Measurements from ENCODE around the gene IPO8.
"Not testable (repeated sequence)": the region's sequence is repeated elsewhere in the genome, so short reads cannot be mapped to it uniquely, and the experiment has no call there.

Gene IPO8

DNA sequence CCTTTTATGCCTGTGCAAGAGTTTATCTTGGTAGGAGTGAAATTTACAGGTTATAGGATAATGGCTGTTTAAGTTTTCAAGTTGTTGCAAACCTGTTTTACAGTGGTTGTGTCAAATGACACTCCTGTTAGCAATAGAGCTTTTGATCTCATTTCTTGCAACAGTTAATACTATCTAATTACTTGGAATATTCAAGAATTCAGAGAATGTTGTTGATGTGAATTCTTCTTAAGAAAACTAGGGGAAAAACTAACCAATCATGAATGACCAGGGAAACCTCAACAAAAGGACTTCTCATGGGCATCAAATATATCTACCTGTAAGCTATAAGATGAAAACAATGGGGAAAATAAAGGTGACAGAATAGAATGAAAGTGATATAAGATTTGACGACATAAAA is 85.0 kb downstream of the IPO8 start:
- no peak for DNase-seq (ENCODE audit: low read depth in 2 of 3, low spot score in 1 of 3)

DNA sequence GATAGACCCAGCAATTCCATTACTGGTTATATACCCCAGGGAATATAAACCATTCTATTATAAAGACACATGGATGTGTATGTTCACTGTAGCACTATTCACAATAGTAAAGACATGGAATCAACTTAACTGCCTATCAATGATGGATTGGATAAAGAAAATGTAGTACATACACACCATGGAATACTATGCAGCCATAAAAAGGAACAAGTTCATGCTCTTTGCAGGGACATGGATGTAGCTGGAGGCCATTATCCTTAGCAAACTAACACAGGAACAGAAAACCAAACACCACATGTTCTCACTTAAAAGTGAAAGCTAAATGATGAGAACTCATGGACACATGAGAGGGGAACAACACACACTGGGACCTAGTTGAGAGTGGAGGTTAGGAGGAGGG is 85.8 kb downstream of the IPO8 start:
- DNase-seq (ENCODE audit: low read depth in 2 of 3, low spot score in 1 of 3): not testable (repeated sequence)

DNA sequence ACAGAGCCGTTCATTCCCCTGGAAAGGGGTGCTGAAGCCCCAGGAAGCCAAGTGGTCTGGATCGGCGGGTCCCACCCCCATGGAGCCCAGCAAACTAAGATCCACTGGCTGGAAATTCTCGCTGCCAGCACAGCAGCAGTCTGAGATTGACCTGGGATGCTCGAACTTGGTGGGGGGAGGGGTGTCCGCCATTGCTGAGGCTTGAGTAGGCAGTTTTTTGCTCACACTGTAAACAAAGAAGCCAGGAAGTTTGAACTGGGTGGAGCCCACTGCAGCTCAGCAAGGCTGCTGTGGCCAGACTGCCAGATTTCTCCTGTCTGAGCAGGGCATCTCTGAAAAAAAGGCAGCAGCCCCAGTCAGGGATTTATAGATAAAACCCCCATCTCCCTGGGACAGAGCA is 91.4 kb downstream of the IPO8 start:
- DNase-seq (ENCODE audit: low read depth in 2 of 3, low spot score in 1 of 3): not testable (repeated sequence)

DNA sequence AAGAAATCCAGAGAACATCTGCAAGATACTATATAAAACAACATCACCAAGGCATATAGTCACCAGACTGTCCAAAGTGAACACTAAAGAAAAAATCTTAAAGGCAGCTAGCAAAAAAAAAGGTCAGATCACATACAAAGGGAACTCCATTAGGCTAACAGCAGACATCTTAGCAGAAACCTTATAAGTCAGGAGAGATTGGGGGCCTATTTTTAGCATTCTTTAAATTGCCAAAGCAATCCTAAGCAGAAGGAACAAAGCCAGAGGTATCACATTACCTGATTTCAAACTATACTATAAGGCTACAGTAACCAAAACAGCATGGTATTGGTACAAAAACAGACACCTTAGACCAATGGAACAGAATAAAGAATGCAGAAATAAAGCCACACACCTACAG is 92.5 kb downstream of the IPO8 start:
- no peak for DNase-seq (ENCODE audit: low read depth in 2 of 3, low spot score in 1 of 3)

DNA sequence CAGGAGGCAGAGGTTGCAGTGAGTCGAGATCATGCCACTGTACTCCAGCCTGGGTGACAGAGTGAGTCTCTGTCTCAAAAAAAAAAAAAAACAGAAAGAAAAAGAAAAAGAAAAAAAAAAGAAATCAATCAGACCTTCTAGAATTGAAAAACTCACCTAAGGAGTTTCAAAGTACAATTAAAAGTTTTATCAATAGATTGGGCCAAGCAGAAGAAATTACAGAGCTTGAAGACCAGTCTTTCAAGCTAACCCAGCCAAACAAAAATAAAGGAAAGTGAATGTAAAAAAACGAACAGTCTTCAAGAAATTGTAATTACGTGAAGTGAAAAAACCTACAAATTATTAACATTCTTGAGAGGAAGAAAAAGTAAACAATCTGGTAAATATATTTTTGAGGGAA is 93.0 kb downstream of the IPO8 start:
- DNase-seq (ENCODE audit: low read depth in 2 of 3, low spot score in 1 of 3): no peak

DNA sequence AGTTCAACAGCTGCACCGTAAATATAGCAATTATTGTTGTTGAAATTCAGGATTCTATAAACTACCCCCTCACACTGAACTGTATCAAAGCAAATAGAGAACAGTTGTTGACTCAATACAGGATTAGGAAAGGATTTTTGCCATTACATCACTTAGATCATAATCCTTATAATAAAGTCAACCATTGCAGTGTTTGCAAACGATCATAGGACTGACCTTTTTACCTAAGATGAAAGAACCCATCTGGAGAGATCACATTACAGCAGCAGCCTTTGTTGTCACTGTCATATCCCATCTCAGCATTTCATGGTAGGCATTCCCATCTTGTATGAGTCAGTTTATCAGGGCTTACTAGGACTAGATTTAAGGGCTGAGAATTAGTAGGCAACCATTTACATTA is 96.1 kb downstream of the IPO8 start:
- no peak for DNase-seq (ENCODE audit: low read depth in 2 of 3, low spot score in 1 of 3)

DNA sequence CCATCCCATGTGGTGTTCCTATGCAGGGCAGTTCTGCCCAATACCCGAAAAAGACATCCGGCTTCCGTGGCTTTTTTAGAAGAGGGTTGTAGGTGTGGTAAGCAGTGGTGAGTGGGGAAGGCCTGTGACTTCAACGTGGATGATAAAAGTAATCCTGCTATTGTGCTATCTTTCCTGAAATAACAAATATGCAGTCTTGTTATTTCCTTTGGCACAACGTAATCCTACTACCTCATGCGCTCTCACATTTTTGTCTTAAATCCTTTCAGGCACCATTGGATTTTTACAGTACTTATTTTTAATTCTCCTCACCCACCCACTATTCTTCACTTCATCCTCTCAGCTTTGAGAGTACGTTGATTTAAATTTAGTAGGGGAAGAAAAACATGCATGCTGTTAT is 96.8 kb downstream of the IPO8 start:
- DNase-seq (ENCODE audit: low read depth in 2 of 3, low spot score in 1 of 3): no peak

DNA sequence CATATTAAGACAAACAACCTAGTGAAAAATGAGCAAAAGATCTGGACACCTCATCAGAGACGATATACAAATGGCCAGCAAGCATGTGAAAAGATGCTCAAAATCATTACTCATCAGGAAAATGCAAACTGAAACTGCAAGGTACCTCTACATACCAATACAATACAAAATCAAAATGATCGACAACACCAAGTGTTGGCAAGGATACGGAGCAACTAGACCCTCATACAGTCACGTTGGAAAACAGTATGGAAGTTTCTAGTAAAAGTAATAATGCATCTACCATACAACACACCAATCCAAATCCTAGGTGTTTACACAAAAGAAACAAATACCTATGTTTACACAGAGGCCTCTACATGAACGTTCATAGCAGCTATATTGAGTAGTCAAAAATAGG is 99.9 kb downstream of the IPO8 start:
- no peak for DNase-seq (ENCODE audit: low read depth in 2 of 3, low spot score in 1 of 3)

DNA sequence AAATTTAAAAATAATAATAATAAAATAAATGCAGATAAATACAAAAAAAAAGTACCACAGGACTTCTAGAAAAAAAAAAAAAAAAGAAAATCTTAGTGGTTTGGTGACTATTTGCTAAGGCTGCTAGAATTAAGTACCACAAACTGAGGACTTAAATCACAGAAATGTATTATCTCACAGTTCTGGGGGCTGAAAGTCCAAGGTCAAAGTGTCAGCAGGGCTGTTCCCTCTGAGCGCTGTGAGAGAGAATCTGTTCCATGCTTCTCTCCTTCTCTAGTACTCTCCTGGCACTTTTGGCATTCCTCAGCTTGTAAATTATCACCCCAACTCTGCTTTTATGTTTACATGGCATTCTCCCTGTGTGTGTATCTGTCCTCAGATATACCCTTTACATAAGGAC is 101.2 kb downstream of the IPO8 start:
- DNase-seq (ENCODE audit: low read depth in 2 of 3, low spot score in 1 of 3): no peak

DNA sequence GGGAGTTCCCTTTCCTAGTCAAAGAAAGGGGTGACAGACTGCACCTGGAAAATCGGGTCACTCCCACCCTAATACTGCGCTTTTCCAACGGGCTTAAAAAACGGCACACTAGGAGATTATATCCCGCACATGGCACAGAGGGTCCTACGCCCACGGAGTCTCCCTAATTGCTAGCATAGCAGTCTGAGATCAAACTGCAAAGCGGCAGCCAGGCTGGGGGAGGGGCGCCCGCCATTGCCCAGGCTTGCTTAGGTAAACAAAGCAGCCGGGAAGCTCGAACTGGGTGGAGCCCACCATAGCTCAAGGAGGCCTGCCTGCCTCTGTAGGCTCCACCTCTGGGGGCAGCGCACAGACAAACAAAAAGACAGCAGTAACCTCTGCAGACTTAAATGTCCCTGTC is 107.1 kb downstream of the IPO8 start:
- not testable (repeated sequence) for DNase-seq (ENCODE audit: low read depth in 2 of 3, low spot score in 1 of 3)

DNA sequence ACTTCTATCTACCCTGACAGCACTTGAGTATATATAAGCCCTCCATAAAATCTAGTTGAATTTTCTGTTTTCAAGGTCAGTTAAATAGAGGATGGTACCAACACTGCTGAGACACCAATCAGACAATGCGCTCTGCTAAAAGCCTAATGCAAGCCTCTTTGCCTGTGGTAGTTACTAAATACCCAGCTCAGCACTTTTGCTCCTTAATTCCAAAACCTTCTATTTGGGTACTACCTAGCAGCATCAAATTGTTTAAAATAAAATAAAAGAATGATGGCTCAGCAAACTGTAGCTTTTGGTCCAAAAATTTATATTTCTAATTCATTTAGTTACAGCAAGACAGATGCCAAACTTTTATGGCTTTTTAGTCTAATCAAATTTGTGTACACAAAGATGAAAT is 107.9 kb downstream of the IPO8 start:
- DNase-seq (ENCODE audit: low read depth in 2 of 3, low spot score in 1 of 3): no peak

DNA sequence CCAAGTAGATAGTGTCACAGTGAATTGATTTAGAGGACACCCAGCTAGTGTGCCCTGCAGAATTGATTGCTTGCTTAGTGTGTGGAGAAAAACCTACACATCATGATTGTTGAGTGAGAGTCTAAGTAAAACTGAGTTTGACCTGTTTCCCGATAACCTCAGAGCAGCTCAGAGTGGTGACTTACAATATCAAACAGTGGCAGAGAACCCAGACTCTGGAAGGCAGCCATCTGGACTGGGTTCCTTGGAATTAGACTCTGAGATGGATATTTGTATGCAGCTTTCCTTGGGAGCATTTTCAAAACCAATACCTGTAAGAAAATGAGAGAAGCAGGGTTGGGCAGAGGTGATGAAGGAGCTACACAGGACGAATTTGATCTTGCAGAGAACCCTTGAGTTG is 109.8 kb downstream of the IPO8 start:
- no peak for DNase-seq (ENCODE audit: low read depth in 2 of 3, low spot score in 1 of 3)

DNA sequence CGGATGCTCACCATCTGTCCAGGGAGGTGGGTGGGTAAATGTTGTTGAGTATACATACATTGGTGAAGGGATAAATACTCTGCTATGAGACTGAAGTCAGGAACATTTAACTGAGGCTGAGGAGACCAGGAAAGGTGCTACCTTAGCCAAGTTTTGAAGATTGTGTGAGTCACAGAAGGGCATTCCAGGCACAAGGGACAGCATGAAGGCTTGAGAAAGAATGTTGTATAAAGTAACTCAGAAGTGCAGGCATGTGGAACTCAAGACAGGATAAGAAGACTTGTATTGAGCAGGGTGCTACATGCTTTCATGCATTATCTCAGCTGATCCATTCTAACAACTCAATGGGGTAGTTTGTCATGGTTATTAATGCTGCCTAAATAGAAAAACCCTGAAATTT is 112.7 kb downstream of the IPO8 start:
- DNase-seq (ENCODE audit: low read depth in 2 of 3, low spot score in 1 of 3): no peak

DNA sequence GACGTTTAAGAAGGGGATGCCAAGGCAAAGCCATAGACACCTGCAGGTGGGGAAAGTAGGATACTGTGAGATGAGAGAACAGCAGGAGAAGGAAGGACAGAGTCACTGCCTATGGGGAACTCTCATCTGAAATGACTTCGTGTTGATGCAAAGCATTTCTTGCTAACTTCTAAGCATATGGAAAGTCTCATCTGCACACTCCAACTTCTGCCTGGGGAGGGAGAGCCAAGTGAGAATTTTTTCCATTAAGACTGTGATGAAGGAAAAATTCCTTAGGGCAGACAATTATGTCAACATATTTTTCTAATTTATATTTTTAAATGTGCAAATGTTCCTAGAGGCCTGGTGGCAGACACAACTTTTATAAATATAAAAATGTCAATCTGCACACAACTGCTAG is 115.3 kb downstream of the IPO8 start:
- no peak for DNase-seq (ENCODE audit: low read depth in 2 of 3, low spot score in 1 of 3)

Measured in stimulated activated CD4-positive, alpha-beta T cell treated with anti-CD3 and anti-CD28 coated beads, Interleukin-12 subunit alpha, Interleukin-12 subunit beta, amount 100 ng/mL, for 48 hours (primary cell).